Kidney capillary endothelial cell (primary cell): ENCODE data around the gene CUL4A.
"Not testable (repeated sequence)": the region's sequence is repeated elsewhere in the genome, so short reads cannot be mapped to it uniquely, and the experiment has no call there.

Experiments
- DNase-seq: peaks from one replicate; pipeline ENCODE4 v3.0.0-alpha.2; 2018; ENCODE audit warnings: low spot score

Gene CUL4A

GRCh38 chr13:113239986-113240385 is 30.6 kb downstream of the CUL4A start:
- DNase-seq: no peak

DNA sequence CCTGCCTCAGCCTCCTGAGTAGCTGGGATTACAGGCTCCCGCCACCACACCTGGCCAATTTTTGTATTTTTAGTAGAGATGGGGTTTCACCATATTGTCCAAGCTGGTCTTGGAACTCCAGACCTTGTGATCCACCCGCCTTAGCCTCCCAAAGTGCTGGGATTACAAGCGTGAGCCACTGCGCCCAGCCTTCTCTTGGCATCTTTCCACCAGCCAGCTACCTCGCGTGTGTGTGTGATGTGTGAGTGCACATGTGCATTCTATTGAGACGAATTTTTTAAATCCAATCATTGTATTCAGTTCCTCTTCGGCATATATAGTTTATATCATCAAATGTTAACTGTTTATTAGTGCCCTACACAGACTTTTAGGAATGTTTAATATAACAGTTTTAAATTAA is 32.2 kb downstream of the CUL4A start:
- not testable (repeated sequence) for DNase-seq

- no peak for DNase-seq
Measured at GRCh38 chr13:113243847-113244246, 34.4 kb downstream of the CUL4A start.

DNA sequence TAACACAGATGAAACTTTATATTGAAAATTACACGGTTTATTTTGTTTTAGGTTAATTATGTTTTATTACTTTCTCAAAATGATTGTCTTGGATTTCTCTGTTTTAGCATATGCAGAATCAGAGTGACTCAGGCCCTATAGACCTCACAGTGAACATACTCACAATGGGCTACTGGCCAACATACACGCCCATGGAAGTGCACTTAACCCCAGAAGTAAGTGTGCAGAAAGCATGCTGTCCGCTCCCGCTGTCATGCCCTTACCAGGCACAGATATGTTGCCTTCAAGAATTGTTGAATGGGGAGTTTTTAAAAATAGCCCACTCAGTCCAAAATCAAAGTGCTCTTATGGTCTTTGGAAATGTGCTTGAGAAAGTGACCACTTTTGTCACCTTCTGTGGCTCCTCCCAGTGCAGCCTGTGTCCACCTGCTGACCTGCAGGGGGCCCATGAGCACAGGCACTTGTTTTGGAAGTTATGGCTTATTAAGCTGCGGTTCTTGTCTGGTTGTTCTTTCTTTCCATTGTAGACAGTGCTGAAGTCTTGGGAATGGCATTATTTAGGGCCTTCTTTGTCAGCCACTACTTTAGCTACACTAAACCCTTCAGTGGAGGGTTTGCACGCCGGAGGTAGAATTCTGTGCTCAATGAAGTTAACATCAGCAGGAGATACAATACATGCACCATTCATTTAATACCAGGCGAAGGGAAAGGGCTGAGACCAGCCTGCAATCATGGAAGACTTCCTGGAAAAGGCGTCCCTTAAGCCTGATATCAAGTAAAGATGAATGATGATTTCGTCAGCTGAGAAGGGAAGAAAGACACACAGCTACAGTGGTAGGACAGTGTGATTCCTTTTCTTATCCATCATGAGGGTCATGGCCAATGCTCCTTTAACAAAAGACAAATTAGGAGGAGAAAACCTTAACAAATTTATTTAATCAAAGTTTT is 36.7 kb downstream of the CUL4A start:
- no peak for DNase-seq

GRCh38 chr13:113252516-113253095 is 43.2 kb downstream of the CUL4A start:
- no peak for DNase-seq

GRCh38 chr13:113257908-113258307 is 48.5 kb downstream of the CUL4A start:
- DNase-seq: not testable (repeated sequence)

DNA sequence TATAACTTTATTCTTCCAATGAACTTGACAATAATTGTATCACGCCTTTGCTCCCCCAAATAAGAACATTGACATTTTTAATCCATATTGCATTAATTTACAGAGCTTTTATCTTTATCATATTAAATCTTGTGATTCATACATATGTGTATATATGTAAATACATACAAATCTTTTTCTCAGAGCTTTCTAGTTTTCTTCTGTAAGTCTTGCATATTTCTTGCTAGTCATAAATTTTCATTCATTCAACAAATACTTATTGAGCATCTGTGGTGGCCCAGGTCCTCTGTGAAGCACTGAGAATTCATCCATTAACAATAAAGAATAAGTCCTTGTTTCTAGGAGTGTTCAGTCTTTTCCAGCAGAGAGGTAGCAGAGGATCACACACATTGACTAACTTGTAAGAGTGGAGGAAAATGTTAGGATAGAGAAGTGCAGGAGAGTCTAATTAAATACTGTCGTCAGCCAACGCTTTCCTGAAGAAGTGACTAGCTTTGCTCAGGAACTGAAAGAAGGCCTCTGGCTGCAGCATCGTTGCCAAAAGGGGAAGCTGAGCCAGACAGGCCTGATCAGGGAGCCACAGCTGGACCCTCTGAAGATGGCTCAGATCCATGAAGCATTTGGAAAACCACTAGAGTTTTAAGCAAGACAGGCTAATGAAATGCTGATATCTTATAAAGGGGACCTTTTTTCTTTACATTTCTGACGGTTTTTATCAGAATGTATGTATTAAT is 49.1 kb downstream of the CUL4A start:
- no peak for DNase-seq

- DNase-seq: no peak
Measured at GRCh38 chr13:113260996-113261395, 51.6 kb downstream of the CUL4A start.

GRCh38 chr13:113263016-113263415 is 53.6 kb downstream of the CUL4A start:
- DNase-seq: not testable (repeated sequence)

DNA sequence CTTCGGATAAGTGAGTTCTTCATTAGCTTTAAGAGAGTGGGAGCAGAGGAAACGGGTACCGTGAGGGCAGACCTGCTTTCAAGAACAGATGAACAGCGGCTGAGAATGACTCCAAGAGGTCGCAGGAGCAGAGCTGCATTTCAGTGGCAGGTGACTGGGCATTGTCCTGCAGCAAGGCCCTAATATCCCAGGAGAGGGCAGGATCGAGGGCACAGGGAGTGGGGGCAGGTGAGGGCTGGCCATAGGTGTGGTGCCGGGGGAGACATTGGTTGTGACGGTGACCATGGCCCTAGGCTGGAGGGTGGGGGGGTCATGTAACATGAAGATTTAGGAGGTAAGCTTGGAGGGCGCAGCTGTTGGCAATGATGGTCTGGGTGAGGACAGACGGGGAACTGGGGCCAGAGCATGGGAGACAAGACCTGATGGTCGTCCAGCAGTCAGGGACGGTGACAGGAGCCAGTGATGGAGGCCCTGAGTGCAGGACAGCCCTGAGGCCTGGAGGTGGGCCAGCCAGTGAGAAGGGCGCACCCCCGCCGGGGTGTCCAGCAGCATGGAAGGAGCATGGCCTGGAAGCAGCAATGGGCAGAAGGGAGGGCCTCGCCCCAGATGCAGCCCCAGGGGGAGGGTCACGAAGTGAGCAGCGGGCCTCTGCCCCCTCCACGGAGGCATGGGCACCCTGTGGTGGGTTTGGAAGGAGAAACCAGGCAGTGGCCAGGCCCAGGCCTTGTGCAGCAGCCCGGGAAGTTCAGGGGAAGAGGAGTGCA is 58.4 kb downstream of the CUL4A start:
- no peak for DNase-seq

DNA sequence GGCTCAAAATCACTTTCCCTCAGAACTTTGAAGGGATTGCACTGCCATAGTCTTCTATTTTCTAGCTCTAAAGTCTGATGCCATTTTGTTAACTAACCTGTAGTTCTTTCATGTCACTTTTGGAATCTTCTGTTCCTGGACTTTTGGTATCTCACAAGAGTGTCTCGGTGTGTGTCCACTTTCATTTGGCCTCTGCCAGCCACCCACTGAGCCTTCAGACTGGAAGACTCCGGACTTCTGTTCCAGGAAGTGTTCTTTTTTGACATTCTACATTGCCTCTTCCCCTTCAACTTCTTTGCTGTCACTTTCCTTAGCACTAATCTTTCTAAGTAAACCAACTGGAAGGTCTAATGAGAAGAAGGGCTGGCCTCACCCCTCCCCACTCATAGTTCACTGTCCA is 62.6 kb downstream of the CUL4A start:
- no peak for DNase-seq

- DNase-seq: no peak
Measured at GRCh38 chr13:113272701-113273181, 63.3 kb downstream of the CUL4A start.

DNA sequence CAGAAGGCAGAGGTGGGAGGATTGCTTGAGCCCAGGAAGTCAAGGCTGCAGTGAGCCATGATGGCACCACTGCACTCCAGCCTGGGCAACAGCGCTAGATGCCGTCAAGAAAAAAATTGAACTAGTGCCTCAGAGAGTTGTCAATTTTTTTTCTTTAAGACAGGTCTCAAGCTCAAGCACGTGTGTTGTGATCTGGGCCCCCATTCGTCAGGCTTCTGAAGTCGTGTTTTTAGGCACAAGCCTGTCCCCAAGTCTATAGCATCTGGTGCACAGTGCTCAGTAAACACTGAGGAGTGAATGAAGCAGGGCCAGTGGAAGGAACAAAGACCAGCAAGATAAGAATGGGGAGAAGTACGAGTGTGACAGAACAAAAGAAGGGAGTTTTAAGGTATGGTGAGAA is 63.9 kb downstream of the CUL4A start:
- no peak for DNase-seq

DNA sequence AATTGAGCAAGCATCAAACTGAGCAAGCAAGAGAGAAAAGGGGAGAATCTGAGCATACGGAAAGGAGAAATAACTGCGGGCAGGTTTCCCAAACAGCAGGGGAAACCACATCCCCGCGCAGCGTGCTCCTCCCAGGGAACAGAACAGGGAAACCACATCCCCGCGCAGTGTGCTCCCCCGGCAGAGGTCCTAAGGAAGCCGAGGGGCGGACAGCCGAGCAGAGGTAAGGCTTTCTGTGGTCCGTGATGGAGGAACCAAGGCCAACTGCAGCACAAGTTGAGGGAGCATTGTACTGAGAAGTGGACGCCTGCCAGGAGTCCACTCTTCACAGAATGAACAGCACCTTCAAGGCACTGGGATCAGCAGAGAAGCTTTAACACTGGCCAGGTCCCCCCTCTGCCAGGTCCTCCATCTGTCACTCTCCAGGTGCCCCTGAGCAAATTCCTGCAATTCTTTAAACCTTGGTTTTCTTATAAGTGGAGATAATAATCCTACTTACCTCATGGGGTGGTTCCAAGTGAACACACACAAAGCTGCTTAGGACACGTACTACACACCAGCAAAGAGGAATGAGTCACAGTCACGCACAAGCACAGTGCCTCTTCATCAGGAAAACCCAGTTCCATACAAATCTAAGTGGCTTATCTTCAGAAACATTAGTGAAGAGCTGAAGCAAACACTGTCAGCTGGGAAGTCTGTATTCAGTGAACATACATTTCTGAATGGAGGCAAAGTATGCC is 64.6 kb downstream of the CUL4A start:
- no peak for DNase-seq

GRCh38 chr13:113274721-113275120 is 65.3 kb downstream of the CUL4A start:
- DNase-seq: no peak

DNA sequence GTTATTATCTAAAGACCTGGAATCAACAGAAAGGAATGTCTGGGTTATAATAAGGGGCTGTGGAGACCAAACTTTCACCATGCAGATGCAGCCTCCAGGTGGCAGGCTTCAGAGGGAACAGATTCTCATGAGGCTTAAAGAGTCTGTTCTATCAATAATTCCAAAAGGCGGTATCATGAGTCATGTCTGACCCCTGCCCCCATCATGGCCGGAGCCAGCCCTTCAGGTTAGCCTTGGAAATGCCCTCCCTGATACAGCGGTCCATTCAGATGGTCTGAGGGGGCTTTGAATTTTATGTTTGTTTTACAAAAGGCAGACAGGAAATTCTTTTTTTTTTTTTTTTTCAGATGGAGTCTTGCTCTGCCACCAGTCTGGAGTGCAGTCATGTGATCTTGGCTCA is 66.0 kb downstream of the CUL4A start:
- peak; percentile 51 for DNase-seq

- DNase-seq: no peak
Measured at GRCh38 chr13:113280126-113280525, 70.7 kb downstream of the CUL4A start.

- no peak for DNase-seq
Measured at GRCh38 chr13:113283904-113284303, 74.5 kb downstream of the CUL4A start.

DNA sequence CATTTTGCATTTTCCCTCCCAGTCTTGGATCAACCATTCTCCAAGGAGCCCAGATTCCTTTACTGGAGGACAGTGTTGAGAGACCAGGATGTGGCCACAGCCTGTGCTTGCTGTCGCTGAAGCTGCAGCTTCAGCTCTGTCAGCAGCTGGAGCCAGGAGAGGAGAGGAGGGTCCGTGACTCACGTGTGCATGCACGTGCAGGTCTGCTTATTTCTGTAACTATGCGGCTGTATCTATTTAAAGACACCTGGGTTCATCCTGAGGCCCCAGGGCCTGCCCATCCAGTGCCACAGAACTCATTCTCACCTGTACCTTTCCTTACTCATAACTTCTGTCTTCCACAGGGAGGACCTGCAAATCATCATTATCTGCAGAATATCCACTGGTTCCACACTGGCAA is 79.5 kb downstream of the CUL4A start:
- no peak for DNase-seq

DNA sequence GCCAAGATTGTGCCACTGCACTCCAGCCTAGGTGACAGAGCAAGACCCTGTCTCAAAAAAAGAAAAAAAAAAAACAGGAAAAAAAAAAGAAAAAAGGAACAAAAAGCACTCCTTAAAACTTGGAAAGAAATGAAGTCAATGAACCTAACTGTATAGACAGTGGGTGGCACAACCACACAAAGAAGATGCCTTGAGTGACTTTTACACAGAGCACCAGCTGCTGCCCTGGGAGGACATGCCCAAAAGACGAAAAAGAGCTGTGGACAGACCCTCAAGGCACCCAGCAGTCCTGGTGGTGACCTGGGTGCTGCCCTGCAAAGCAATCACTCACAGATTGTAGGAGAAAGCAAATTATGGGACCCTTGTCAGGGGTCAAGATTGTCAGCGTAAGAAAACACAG is 81.7 kb downstream of the CUL4A start:
- DNase-seq: no peak
